ENCODE measurements around the gene DMPK.
"Not testable (repeated sequence)": the region's sequence is repeated elsewhere in the genome, so short reads cannot be mapped to it uniquely, and the experiment has no call there.

The DMPK gene

GRCh38 chr19:45814851-45815480 lies 32.7 kb upstream of the DMPK start, which contains the start of gene RSPH6A:
Gene RSPH6A, minus strand, starts transcription at chr19:45815308. Its CDS starts 132 bp downstream, at chr19:45815176.
- DNase-seq = no peak

GRCh38 chr19:45814166-45814780 lies 32.0 kb upstream of the DMPK start:
- no peak for DNase-seq

- DNase-seq = no peak
These were observed 30.0 kb upstream of the DMPK start for GRCh38 chr19:45812297-45812696.

GRCh38 chr19:45809643-45810159 lies 27.4 kb upstream of the DMPK start:
- DNase-seq = peak in 1 of 2 donors; percentile 27

- no peak for DNase-seq
These were observed 23.4 kb upstream of the DMPK start for GRCh38 chr19:45805719-45806118.

GRCh38 chr19:45804959-45805230 lies 22.6 kb upstream of the DMPK start:
- DNase-seq = no peak

- no peak for DNase-seq
These were observed 22.1 kb upstream of the DMPK start for GRCh38 chr19:45804140-45804958.

GRCh38 chr19:45801603-45802175 lies 19.4 kb upstream of the DMPK start:
- DNase-seq = no peak

- peak; percentile 31 to 80 for DNase-seq
These were observed 17.8 kb upstream of the DMPK start for GRCh38 chr19:45800070-45800553.

- not testable (repeated sequence) for DNase-seq
These were observed 17.3 kb upstream of the DMPK start for GRCh38 chr19:45799541-45799940.

GRCh38 chr19:45798995-45799517 lies 16.8 kb upstream of the DMPK start:
- DNase-seq = peak; percentile 31 to 82

GRCh38 chr19:45794627-45795026 lies 12.3 kb upstream of the DMPK start:
- no peak for DNase-seq

- DNase-seq = peak; percentile 55 to 83
These were observed 11.6 kb upstream of the DMPK start for GRCh38 chr19:45793876-45794275.

GRCh38 chr19:45793178-45793564 lies 10.9 kb upstream of the DMPK start:
- DNase-seq = no peak

- DNase-seq = peak; percentile 98 to 100
These were observed 10.3 kb upstream of the DMPK start, which contains the start of gene DMWD for GRCh38 chr19:45792470-45793177. Gene DMWD, minus strand, starts transcription at chr19:45792845. Its CDS starts 89 bp downstream, at chr19:45792756.

- no peak for DNase-seq
These were observed 9.6 kb upstream of the DMPK start for GRCh38 chr19:45791744-45792469.

- DNase-seq = peak; percentile 90 to 92
These were observed 8.7 kb upstream of the DMPK start for GRCh38 chr19:45790942-45791341.

- DNase-seq = no peak
These were observed 6.9 kb upstream of the DMPK start for GRCh38 chr19:45789035-45789786.

- DNase-seq = no peak
These were observed 4.2 kb upstream of the DMPK start for GRCh38 chr19:45786533-45786894.

GRCh38 chr19:45785781-45786532 lies 3.7 kb upstream of the DMPK start:
- DNase-seq = no peak

Data from inflammatory macrophage treated with lipopolysaccharide for 1 hour (primary cell).